ENCODE measurements around the gene OR13C3.

- TF ChIP-seq CTCF (IDR thresholded peaks at IDR 0.05) (no peak), POLR2A (IDR thresholded peaks at IDR 0.05) (no peak)
These were observed 18.9 kb upstream of the OR13C3 start for GRCh38 chr9:104555521-104555920.

Measured in prostate gland (tissue), 2 donors.